GM21526 (cell line): ENCODE measurements around the gene METTL16.

Source experiments
- ATAC-seq: cut with Tn5 transposase; IDR thresholded peaks from one replicate; pipeline ENCODE4 v1.9.1; 2021; ENCODE audit warnings: moderate library complexity; ENCODE audit not compliant: unreplicated experiment, low FRiP score

Gene METTL16

GRCh38 chr17:2397247-2398171 lies 114.2 kb downstream of the METTL16 start:
- ATAC-seq, result no peak

GRCh38 chr17:2396568-2397246 lies 115.0 kb downstream of the METTL16 start:
- no peak for ATAC-seq

DNA sequence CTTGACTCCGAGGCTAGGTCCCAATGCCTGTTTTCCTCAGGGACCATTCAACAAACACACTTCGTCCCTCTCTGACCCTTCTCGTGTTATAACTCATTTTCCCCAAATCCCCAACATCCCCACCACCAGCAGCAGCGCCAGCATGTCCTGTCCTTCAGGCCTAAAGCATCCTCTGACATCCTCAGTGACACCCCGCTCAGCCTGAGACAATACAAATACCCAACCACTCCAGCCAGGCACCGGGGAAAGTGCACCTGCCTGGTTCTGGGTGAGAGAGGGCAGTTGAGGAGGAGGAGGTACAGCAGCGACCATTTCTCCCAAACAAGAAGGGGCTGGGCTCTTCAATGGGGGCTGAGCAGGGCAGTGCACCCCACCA lies 115.5 kb downstream of the METTL16 start:
- ATAC-seq, result no peak

DNA sequence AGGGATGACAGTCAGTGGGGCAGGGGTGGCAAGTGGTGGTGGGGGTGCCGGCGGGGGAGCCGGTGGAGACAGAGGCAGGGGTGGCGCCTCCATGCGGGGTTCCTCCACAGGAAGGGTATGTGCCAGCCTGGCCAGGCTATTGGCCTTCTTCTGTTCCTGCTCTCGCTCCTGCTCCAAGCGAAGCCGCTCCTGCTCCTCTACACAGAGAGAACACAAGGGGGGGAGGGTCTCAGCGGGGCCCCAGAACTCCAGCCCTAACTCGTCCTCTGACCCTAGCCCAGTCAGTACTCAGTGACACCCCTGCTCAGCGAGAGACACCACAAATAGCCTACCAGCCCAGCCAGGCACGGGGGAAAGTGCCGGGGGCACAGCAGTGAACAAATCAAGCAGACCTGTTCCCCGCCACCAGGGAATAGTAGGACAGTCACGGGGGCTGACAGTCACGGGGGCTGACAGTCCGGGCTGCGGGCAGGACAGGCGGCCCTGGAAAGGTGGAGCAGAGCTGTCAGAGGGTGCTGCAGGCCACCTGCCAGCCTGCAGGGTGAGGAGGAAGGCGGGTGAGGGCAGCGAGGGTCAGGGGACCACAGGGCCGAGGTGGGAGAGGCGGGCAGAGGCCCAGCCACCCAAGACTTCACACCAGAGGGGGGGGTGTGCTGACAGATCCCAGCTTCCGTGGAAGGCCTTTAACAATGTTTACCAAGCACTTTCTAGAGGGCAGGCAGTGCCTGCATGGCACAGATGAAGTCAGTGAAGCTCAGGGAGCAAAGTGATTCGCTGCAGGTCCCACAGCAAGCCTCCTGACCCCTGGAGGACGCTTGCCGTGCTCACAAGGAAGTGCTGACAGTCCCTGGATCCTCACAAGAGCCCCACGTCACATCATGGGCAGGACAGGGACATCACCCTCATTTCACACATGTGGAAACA lies 116.2 kb downstream of the METTL16 start:
- no peak for ATAC-seq

- ATAC-seq, result no peak
Measured at GRCh38 chr17:2394775-2395201, 116.9 kb downstream of the METTL16 start.

DNA sequence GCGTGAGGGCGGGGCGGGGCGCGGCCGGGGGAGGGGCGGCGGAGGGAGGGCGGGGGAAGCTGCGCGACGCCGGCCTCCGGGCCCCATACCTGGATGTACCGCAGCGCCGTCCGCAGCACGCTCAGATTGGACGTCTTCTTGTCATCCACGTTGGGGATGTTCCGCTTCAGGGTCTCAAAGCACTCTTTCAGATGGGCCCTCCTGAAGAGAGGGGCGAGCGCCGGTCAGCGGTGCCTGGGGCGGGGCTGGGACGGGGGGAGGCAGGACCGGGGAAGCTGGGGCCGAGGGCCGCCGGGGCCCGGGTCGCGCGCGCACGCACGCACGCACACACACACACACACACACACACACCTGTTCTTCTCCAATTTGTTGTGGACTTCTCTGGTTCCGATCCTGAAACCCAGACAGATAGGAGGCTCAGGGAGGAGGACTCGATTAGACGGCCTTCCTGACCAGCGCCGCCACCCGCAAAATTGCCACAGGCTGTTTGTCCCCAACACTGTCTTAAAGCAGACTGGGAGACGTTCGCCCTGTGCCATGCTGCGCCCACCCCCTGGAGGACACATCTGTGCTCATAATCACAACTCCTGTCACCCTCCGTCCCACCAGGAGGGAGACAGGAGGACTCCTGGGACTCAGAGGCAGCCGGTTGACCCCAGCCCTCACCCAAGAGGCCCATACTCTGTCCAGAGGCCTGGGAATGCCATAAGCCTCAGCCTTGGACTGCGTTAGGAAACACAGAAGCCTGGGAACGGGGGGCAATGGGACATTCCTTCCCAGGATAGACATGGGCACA lies 117.5 kb downstream of the METTL16 start:
- peak; percentile 6 for ATAC-seq

GRCh38 chr17:2393174-2393953 lies 118.3 kb downstream of the METTL16 start:
- peak; percentile 21 for ATAC-seq

GRCh38 chr17:2392252-2393173 lies 119.2 kb downstream of the METTL16 start:
- peak; percentile 42 for ATAC-seq

DNA sequence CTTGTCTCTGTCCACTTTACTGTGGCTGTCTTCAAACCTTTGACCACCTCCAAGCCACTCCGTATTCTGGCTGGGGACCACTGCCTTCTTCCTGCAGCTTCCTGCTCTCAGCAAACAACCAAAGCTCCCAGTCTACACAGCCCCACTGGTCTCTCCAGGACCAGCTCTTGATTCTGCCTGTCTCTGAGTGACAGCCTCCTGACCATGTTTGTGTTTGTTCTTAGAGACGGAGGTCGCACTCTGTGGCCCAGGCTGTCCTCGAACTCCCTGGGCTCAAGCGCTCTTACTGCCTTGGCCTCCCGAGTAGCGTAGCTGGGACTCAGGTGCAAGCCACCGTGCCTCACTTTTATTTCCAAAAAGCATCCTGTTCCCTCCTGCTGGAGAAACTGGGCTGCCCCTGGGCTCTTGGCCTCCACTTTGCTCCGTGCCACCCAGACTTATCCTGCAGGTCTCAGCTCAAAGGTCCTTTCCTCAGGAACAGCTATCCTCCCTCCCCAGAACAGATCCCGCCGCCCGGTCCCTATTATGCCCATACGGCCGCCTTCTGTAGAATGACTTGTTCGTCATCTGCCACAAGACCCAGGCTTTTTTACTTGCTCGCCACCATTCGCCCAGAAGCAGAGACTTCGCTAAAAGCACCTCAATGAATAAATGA lies 120.0 kb downstream of the METTL16 start:
- no peak for ATAC-seq

GRCh38 chr17:2390199-2390836 lies 121.4 kb downstream of the METTL16 start:
- no peak for ATAC-seq

DNA sequence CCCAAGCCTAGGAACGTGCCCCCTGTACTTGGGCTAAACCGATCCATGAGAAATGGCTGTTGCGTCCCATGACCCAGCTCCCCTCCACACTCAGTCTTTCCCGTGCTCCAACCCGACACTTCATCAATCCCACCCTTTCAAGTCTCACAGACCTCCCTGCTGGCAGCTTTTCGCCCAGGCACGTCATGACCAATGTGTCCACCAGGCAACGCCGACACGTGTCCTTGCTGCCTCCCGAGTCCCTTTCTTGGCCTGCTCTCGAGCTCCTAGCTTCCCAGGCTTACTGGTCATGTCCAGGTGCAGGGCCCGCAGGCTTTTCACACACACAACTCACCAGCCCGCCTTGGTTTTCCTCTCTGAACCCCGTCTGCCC lies 123.0 kb downstream of the METTL16 start:
- ATAC-seq, result no peak

GRCh38 chr17:2388020-2388682 lies 123.5 kb downstream of the METTL16 start:
- ATAC-seq, result no peak

DNA sequence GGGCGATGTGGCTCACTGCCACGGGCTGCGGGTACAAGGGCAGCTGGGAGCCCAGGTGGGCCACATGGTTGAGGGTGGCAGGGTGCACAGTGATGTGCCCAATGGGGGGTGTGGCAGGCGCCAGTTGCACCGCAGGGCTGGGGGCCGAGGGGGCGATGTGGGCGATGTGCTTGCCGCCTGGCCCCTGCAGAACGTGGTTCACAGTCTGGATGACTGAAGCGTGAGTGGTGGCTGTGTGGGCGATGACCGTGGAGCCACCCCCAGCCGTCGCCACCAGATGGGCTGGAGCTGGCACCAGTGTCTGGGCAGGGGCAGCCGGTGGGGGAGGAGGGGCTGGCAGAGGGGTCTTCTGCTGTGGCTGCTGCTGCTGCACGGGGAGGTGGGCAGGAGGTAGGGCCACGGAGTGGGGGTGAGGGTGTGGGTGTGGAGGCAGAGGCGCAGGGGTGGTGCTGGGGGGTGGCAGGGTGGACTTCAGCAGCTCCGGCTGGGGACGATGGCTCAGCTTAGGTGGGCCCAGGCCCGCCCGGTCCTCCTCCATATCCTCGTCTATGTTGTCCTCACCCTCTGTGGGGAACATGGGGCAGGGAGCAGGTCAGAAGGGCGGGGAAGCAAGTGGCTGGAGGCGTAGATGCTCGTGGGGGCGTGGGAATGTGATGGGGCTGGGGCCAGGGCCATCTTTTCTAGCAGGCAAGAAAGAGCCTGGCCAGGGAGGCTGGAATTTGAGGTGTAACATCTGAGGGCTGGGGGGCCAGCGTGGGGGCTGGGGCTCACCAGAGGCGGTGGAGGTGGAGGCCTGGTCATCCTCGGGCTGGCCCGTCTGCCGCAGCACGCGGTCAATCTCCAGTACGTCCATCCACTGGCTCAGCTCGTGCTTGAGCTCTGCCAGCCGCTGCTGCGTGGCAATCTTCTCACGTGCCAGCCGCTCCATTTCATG lies 124.3 kb downstream of the METTL16 start:
- ATAC-seq, result no peak

- ATAC-seq, result no peak
Measured at GRCh38 chr17:2386400-2387085, 125.1 kb downstream of the METTL16 start.
